DMS 273 treated with DMSO at 0.1 percent for 48 hours (cell line): ENCODE data around the gene BCAT1.
"Not testable (repeated sequence)": the region's sequence is repeated elsewhere in the genome, so short reads cannot be mapped to it uniquely, and the experiment has no call there.

Experiments
- DNase-seq: peaks from one replicate; lab custom pipeline; 2025; lab: John Stamatoyannopoulos, UW

Gene BCAT1

GRCh38 chr12:24853588-24853987, 95.3 kb downstream of the BCAT1 start:
- no peak for DNase-seq

GRCh38 chr12:24853094-24853493, 95.8 kb downstream of the BCAT1 start:
- no peak for DNase-seq

GRCh38 chr12:24852420-24852819, 96.5 kb downstream of the BCAT1 start:
- no peak for DNase-seq

GRCh38 chr12:24851883-24852282, 97.0 kb downstream of the BCAT1 start:
- DNase-seq: not testable (repeated sequence)

GRCh38 chr12:24851341-24851740, 97.6 kb downstream of the BCAT1 start:
- DNase-seq: no peak

GRCh38 chr12:24850496-24850895, 98.4 kb downstream of the BCAT1 start:
- DNase-seq: no peak

- no peak for DNase-seq
Measured at GRCh38 chr12:24848941-24849477, 99.9 kb downstream of the BCAT1 start.

- DNase-seq: no peak
Measured at GRCh38 chr12:24846689-24847088, 102.2 kb downstream of the BCAT1 start.

GRCh38 chr12:24845615-24846014, 103.3 kb downstream of the BCAT1 start:
- DNase-seq: no peak

- DNase-seq: no peak
Measured at GRCh38 chr12:24840046-24840800, 108.7 kb downstream of the BCAT1 start.

GRCh38 chr12:24839268-24839791, 109.6 kb downstream of the BCAT1 start:
- DNase-seq: no peak

GRCh38 chr12:24838531-24838950, 110.4 kb downstream of the BCAT1 start:
- no peak for DNase-seq

GRCh38 chr12:24835377-24835776, 113.5 kb downstream of the BCAT1 start:
- DNase-seq: no peak

GRCh38 chr12:24833513-24833912, 115.4 kb downstream of the BCAT1 start:
- DNase-seq: no peak

GRCh38 chr12:24823808-24824515, 124.9 kb downstream of the BCAT1 start:
- no peak for DNase-seq

GRCh38 chr12:24822121-24822899, 126.6 kb downstream of the BCAT1 start:
- DNase-seq: no peak

- no peak for DNase-seq
Measured at GRCh38 chr12:24821691-24822090, 127.2 kb downstream of the BCAT1 start.

GRCh38 chr12:24820872-24821271, 128.0 kb downstream of the BCAT1 start:
- no peak for DNase-seq

GRCh38 chr12:24818351-24818750, 130.6 kb downstream of the BCAT1 start:
- DNase-seq: no peak

- DNase-seq: no peak
Measured at GRCh38 chr12:24815114-24815423, 133.8 kb downstream of the BCAT1 start.

- DNase-seq: no peak
Measured at GRCh38 chr12:24814379-24815113, 134.4 kb downstream of the BCAT1 start.

- DNase-seq: no peak
Measured at GRCh38 chr12:24810378-24810777, 138.5 kb downstream of the BCAT1 start.
